ENCODE measurements around the gene TBC1D22A. TPM values are rescaled to one million over a fixed set of nuclear protein-coding genes. Genes with fewer than 3 reads are reported as not detected.

TBC1D22A gene
- total RNA-seq, 1 donor from 2014 or later = 14.3 TPM

- H3K27me3 Mint-ChIP-seq (ENCODE audit: low read depth) = peaks cover 22% of the 10 kb centered on the region
- DNase-seq (ENCODE audit: low read depth, low spot score) = no peak
- no peaks in the 10 kb centered on the region for H3K9me3 Mint-ChIP-seq
- peak overlapping the region; percentile 13 for H3K27ac Mint-ChIP-seq (ENCODE audit: unreplicated experiment)
- TF ChIP-seq CTCF (conservative IDR thresholded peaks at IDR 0.05) = no peak
- no peaks in the 10 kb centered on the region for H3K4me1 Mint-ChIP-seq
- no peaks in the 10 kb centered on the region for H3K36me3 Mint-ChIP-seq (ENCODE audit: low read depth)
- H3K4me3 Mint-ChIP-seq = no peak overlapping the region
Measured at GRCh38 chr22:46748908-46749675, 13.4 kb upstream of the TBC1D22A start.

- peak overlapping the region; percentile 43 for H3K27ac Mint-ChIP-seq (ENCODE audit: unreplicated experiment)
Measured at GRCh38 chr22:46749682-46750529, 12.5 kb upstream of the TBC1D22A start.

GRCh38 chr22:46750530-46750800 lies 12.0 kb upstream of the TBC1D22A start:
- Mint-ChIP-seq H3K36me3 (ENCODE audit: low read depth) (no peaks in the 10 kb centered on the region), H3K9me3 (no peaks in the 10 kb centered on the region), H3K4me3 (no peak overlapping the region), H3K4me1 (no peaks in the 10 kb centered on the region), H3K27ac (ENCODE audit: unreplicated experiment) (peak overlapping the region; percentile 43), H3K27me3 (ENCODE audit: low read depth) (peaks cover 21% of the 10 kb centered on the region)
- no peak for TF ChIP-seq CTCF (conservative IDR thresholded peaks at IDR 0.05)
- no peak for DNase-seq (ENCODE audit: low read depth, low spot score)

More at GRCh38 chr22:46749682-46750529, 12.5 kb upstream of the TBC1D22A start:
- Mint-ChIP-seq H3K4me1 (no peaks in the 10 kb centered on the region), H3K27me3 (ENCODE audit: low read depth) (peaks cover 21% of the 10 kb centered on the region), H3K36me3 (ENCODE audit: low read depth) (no peaks in the 10 kb centered on the region), H3K9me3 (no peaks in the 10 kb centered on the region), H3K4me3 (no peak overlapping the region)
- TF ChIP-seq CTCF (conservative IDR thresholded peaks at IDR 0.05) = no peak
- DNase-seq (ENCODE audit: low read depth, low spot score) = no peak

GRCh38 chr22:46750863-46751443 lies 11.5 kb upstream of the TBC1D22A start:
- no peaks in the 10 kb centered on the region for H3K4me1 Mint-ChIP-seq
- no peaks in the 10 kb centered on the region for H3K36me3 Mint-ChIP-seq (ENCODE audit: low read depth)
- no peak overlapping the region for H3K27ac Mint-ChIP-seq (ENCODE audit: unreplicated experiment)
- H3K27me3 Mint-ChIP-seq (ENCODE audit: low read depth) = peaks cover 20% of the 10 kb centered on the region
- DNase-seq (ENCODE audit: low read depth, low spot score) = no peak
- H3K9me3 Mint-ChIP-seq = no peaks in the 10 kb centered on the region
- H3K4me3 Mint-ChIP-seq = no peak overlapping the region
- TF ChIP-seq CTCF (conservative IDR thresholded peaks at IDR 0.05) = no peak

GRCh38 chr22:46752286-46752987 lies 10.0 kb upstream of the TBC1D22A start:
- Mint-ChIP-seq H3K27ac (ENCODE audit: unreplicated experiment) (peak overlapping the region; percentile 27), H3K27me3 (ENCODE audit: low read depth) (peaks cover 5% of the 10 kb centered on the region), H3K36me3 (ENCODE audit: low read depth) (peaks cover 8% of the 10 kb centered on the region), H3K9me3 (peaks cover 4% of the 10 kb centered on the region), H3K4me3 (no peak overlapping the region), H3K4me1 (no peaks in the 10 kb centered on the region)
- DNase-seq (ENCODE audit: low read depth, low spot score) = no peak
- TF ChIP-seq CTCF (conservative IDR thresholded peaks at IDR 0.05) = no peak

Data from neural crest cell (in vitro differentiated cells).